Measurements from ENCODE around the gene MAN2B2.

Gene MAN2B2

GRCh38 chr4:6532102-6532501 is 42.9 kb upstream of the MAN2B2 start:
- Histone ChIP-seq H3K4me2 (no peak overlapping the region), H4K20me1 (peaks cover 0 to 16% (median 0%) of the 10 kb centered on the region in 11 experiments; a peak in 1 of 22 replicates), H3K27me3 (no peaks in the 10 kb centered on the region), H3K4me1 (no peaks in the 10 kb centered on the region), H3K4me3 (no peak overlapping the region), H3K27ac (no peak overlapping the region), H3K36me3 (no peaks in the 10 kb centered on the region), H3K9me3 (replicated peaks in 1 of 11) (no peaks in the 10 kb centered on the region), H3K9ac (no peak overlapping the region)
- TF ChIP-seq Cebpa-rat (IDR thresholded peaks at IDR 0.05): no peak

- no peak overlapping the region for H3K4me3 ChIP-seq
- no peaks in the 10 kb centered on the region for H3K4me1 ChIP-seq
- peaks cover 0 to 16% (median 0%) of the 10 kb centered on the region in 11 experiments; a peak in 1 of 22 replicates for H4K20me1 ChIP-seq
- H3K27me3 ChIP-seq: no peaks in the 10 kb centered on the region
- H3K27ac ChIP-seq: no peak overlapping the region
- no peaks in the 10 kb centered on the region for H3K36me3 ChIP-seq
- no peak for TF ChIP-seq Cebpa-rat (IDR thresholded peaks at IDR 0.05)
- H3K9me3 ChIP-seq (replicated peaks in 1 of 11): no peaks in the 10 kb centered on the region
- no peak overlapping the region for H3K4me2 ChIP-seq
- no peak overlapping the region for H3K9ac ChIP-seq
Observed at GRCh38 chr4:6532658-6533057, 42.3 kb upstream of the MAN2B2 start.

- no peak overlapping the region for H3K9ac ChIP-seq
- no peak for TF ChIP-seq Cebpa-rat (IDR thresholded peaks at IDR 0.05)
- H4K20me1 ChIP-seq: peaks cover 0 to 15% (median 0%) of the 10 kb centered on the region in 11 experiments; a peak in 1 of 22 replicates
- no peak overlapping the region for H3K27ac ChIP-seq
- no peaks in the 10 kb centered on the region for H3K4me1 ChIP-seq
- H3K4me3 ChIP-seq: no peak overlapping the region
- no peaks in the 10 kb centered on the region for H3K36me3 ChIP-seq
- no peaks in the 10 kb centered on the region for H3K27me3 ChIP-seq
- H3K9me3 ChIP-seq (replicated peaks in 1 of 11): no peaks in the 10 kb centered on the region
- H3K4me2 ChIP-seq: no peak overlapping the region
Observed at GRCh38 chr4:6534050-6534449, 40.9 kb upstream of the MAN2B2 start.

GRCh38 chr4:6534618-6535328 is 40.2 kb upstream of the MAN2B2 start:
- no peaks in the 10 kb centered on the region for H3K27me3 ChIP-seq

GRCh38 chr4:6535329-6535692 is 39.7 kb upstream of the MAN2B2 start:
- Histone ChIP-seq H3K27me3 (no peaks in the 10 kb centered on the region), H4K20me1 (0 out of 22 replicates have a peak, but pooled peaks cover 0 to 8% (median 0%) of the 10 kb centered on the region in 11 experiments), H3K36me3 (no peaks in the 10 kb centered on the region), H3K4me2 (no peak overlapping the region), H3K27ac (no peak overlapping the region), H3K9ac (no peak overlapping the region), H3K9me3 (replicated peaks in 1 of 11) (peaks cover 0 to 3% (median 2%) of the 10 kb centered on the region in 11 experiments; a peak in 11 of 22 replicates), H3K4me1 (no peaks in the 10 kb centered on the region), H3K4me3 (no peak overlapping the region)
- TF ChIP-seq Cebpa-rat (IDR thresholded peaks at IDR 0.05): no peak

More at GRCh38 chr4:6534618-6535328, 40.2 kb upstream of the MAN2B2 start:
- H3K9ac ChIP-seq: no peak overlapping the region
- H3K4me3 ChIP-seq: no peak overlapping the region
- 0 out of 22 replicates have a peak, but pooled peaks cover 0 to 8% (median 0%) of the 10 kb centered on the region in 11 experiments for H4K20me1 ChIP-seq
- no peak overlapping the region for H3K27ac ChIP-seq
- no peaks in the 10 kb centered on the region for H3K36me3 ChIP-seq
- no peaks in the 10 kb centered on the region; a peak in 1 of 22 replicates for H3K9me3 ChIP-seq (replicated peaks in 1 of 11)
- TF ChIP-seq Cebpa-rat (IDR thresholded peaks at IDR 0.05): no peak
- no peak overlapping the region for H3K4me2 ChIP-seq
- no peaks in the 10 kb centered on the region for H3K4me1 ChIP-seq

GRCh38 chr4:6535706-6536105 is 39.3 kb upstream of the MAN2B2 start:
- Histone ChIP-seq H3K36me3 (no peaks in the 10 kb centered on the region), H3K27ac (no peak overlapping the region), H3K9ac (no peak overlapping the region), H3K4me1 (no peaks in the 10 kb centered on the region), H3K4me2 (no peak overlapping the region), H4K20me1 (0 out of 22 replicates have a peak, but pooled peaks cover 0 to 5% (median 0%) of the 10 kb centered on the region in 11 experiments), H3K27me3 (no peaks in the 10 kb centered on the region), H3K4me3 (no peak overlapping the region), H3K9me3 (replicated peaks in 1 of 11) (peaks cover 3 to 7% (median 6%) of the 10 kb centered on the region in 11 experiments; a peak in 16 of 22 replicates)
- no peak for TF ChIP-seq Cebpa-rat (IDR thresholded peaks at IDR 0.05)

GRCh38 chr4:6538111-6538510 is 36.9 kb upstream of the MAN2B2 start:
- peaks cover 0 to 4% (median 0%) of the 10 kb centered on the region in 11 experiments; a peak in 3 of 22 replicates for H4K20me1 ChIP-seq
- no peak overlapping the region for H3K9ac ChIP-seq
- H3K27me3 ChIP-seq: no peaks in the 10 kb centered on the region
- H3K36me3 ChIP-seq: no peaks in the 10 kb centered on the region
- no peak overlapping the region for H3K27ac ChIP-seq
- peaks cover 7 to 11% (median 9%) of the 10 kb centered on the region in 11 experiments; a peak in 16 of 22 replicates for H3K9me3 ChIP-seq (replicated peaks in 1 of 11)
- no peak for TF ChIP-seq Cebpa-rat (IDR thresholded peaks at IDR 0.05)
- peaks cover 0 to 7% (median 4%) of the 10 kb centered on the region in 10 experiments; a peak in 13 of 20 replicates for H3K4me1 ChIP-seq
- H3K4me2 ChIP-seq: no peak overlapping the region
- no peak overlapping the region for H3K4me3 ChIP-seq

GRCh38 chr4:6538575-6538974 is 36.4 kb upstream of the MAN2B2 start:
- H3K4me3 ChIP-seq: no peak overlapping the region
- H3K4me1 ChIP-seq: peaks cover 0 to 12% (median 8%) of the 10 kb centered on the region in 10 experiments; a peak in 13 of 20 replicates
- no peak overlapping the region for H3K9ac ChIP-seq
- H3K36me3 ChIP-seq: no peaks in the 10 kb centered on the region
- no peak overlapping the region for H3K4me2 ChIP-seq
- peaks cover 0 to 9% (median 0%) of the 10 kb centered on the region in 11 experiments; a peak in 3 of 22 replicates for H4K20me1 ChIP-seq
- H3K27ac ChIP-seq: no peak overlapping the region
- peaks cover 7 to 11% (median 9%) of the 10 kb centered on the region in 11 experiments; a peak in 16 of 22 replicates for H3K9me3 ChIP-seq (replicated peaks in 1 of 11)
- no peaks in the 10 kb centered on the region for H3K27me3 ChIP-seq
- TF ChIP-seq Cebpa-rat (IDR thresholded peaks at IDR 0.05): no peak

GRCh38 chr4:6539009-6539764 is 35.8 kb upstream of the MAN2B2 start:
- Histone ChIP-seq H3K36me3 (no peaks in the 10 kb centered on the region), H3K4me2 (no peak overlapping the region), H3K9ac (no peak overlapping the region), H4K20me1 (peaks cover 0 to 14% (median 0%) of the 10 kb centered on the region in 11 experiments; a peak in 3 of 22 replicates), H3K9me3 (replicated peaks in 1 of 11) (peaks cover 7 to 11% (median 9%) of the 10 kb centered on the region in 11 experiments; a peak in 16 of 22 replicates), H3K27ac (no peak overlapping the region), H3K4me3 (no peak overlapping the region), H3K4me1 (peaks cover 0 to 15% (median 9%) of the 10 kb centered on the region in 10 experiments; a peak in 13 of 20 replicates), H3K27me3 (no peaks in the 10 kb centered on the region)
- no peak for TF ChIP-seq Cebpa-rat (IDR thresholded peaks at IDR 0.05)
